ENCODE results near the gene MICU1.

DNA sequence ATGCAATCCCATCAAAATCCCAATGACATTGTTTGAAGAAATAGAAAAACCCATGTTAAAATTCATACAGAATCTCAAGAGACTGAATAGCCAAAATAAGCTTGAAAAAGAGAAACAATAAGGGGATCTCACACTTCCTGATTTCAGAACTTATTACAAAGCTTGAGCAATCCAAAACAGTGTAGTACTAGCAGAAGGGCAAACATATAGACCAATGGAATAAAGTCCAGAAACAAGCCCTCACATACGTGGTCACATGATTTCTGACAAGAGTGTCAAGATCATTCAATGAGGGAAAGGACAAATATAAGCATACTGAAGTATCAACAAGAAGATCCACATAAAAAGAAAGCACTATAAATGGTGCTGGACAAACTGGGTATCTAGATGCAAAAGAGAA, 31.9 kb downstream of the MICU1 start:
- TF ChIP-seq EP300 (IDR thresholded peaks at IDR 0.05) = no peak
- TF ChIP-seq, protein P1, sequence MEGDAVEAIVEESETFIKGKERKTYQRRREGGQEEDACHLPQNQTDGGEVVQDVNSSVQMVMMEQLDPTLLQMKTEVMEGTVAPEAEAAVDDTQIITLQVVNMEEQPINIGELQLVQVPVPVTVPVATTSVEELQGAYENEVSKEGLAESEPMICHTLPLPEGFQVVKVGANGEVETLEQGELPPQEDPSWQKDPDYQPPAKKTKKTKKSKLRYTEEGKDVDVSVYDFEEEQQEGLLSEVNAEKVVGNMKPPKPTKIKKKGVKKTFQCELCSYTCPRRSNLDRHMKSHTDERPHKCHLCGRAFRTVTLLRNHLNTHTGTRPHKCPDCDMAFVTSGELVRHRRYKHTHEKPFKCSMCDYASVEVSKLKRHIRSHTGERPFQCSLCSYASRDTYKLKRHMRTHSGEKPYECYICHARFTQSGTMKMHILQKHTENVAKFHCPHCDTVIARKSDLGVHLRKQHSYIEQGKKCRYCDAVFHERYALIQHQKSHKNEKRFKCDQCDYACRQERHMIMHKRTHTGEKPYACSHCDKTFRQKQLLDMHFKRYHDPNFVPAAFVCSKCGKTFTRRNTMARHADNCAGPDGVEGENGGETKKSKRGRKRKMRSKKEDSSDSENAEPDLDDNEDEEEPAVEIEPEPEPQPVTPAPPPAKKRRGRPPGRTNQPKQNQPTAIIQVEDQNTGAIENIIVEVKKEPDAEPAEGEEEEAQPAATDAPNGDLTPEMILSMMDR (IDR thresholded peaks at IDR 0.05) = no peak
- TF ChIP-seq POLR2A (IDR thresholded peaks at IDR 0.05) = no peak
- TF ChIP-seq POLR2AphosphoS5 (IDR thresholded peaks at IDR 0.05) = no peak

All from upper lobe of left lung (tissue), 4 donors.